Loucy (cell line): ENCODE data around the gene KCND1.

Experiments
- CTCF ChIP-seq: fragments of 200-600 bp; sonication (generic); conservative IDR thresholded peaks from 2 replicates; pipeline ENCODE4 v1.5.1; 2014; ENCODE audit warnings: mild to moderate bottlenecking, antibody characterized with exemption, low read length
- EZH2phosphoT487 ChIP-seq: fragments of 200-600 bp; IDR thresholded peaks from 2 replicates; pipeline ENCODE4 v1.6.1; 2018; ENCODE audit warnings: antibody characterized with exemption, mild to moderate bottlenecking, moderate library complexity, borderline replicate concordance

GRCh38 chrX:48997865-48998264, 26.2 kb upstream of the KCND1 start:
- no peak for TF ChIP-seq EZH2phosphoT487
- TF ChIP-seq CTCF: no peak
